PFSK-1 (cell line): Measurements from ENCODE around the gene RSU1.

Source experiments
- FOXP2 ChIP-seq: optimal IDR thresholded peaks from 2 replicates; pipeline ENCODE3; 2011; ENCODE audit warnings: borderline replicate concordance, control low read depth, inconsistent platforms; ENCODE audit not compliant: insufficient read depth; ENCODE audit errors: extremely low read length, extremely low read depth
- POLR2AphosphoS5 ChIP-seq: IDR thresholded peaks from 2 replicates; pipeline ENCODE4 v1.6.1; 2012; ENCODE audit warnings: low read depth, mild to moderate bottlenecking, control low read depth, low read length, moderate library complexity
- REST ChIP-seq, 2 experiments: IDR thresholded peaks; 2 replicates each; pipeline versions ENCODE4 v1.6.1 to v1.8.0; 2011 to 2012; ENCODE audit warnings: low read depth in 2 of 2, low read length in 2 of 2, control low read depth in 1 of 2, inconsistent platforms in 1 of 2, mild to moderate bottlenecking in 1 of 2, moderate library complexity in 1 of 2; ENCODE audit not compliant: insufficient read depth in 1 of 2
- TAF1 ChIP-seq: IDR thresholded peaks from 2 replicates; pipeline ENCODE4 v1.6.1; 2012; ENCODE audit warnings: low read length, control low read depth, borderline replicate concordance; ENCODE audit not compliant: insufficient read depth

- no peak for TF ChIP-seq POLR2AphosphoS5
- no peak for TF ChIP-seq TAF1
- TF ChIP-seq FOXP2, result no peak
- TF ChIP-seq REST (IDR thresholded peaks at IDR 0.05; ENCODE audit: insufficient read depth in 1 of 2, low read depth in 2 of 2, low read length in 2 of 2), result no peak
These were observed 40.3 kb downstream of the RSU1 start for GRCh38 chr10:16776896-16777295.
